GM18519 (cell line): ENCODE data around the gene PMVK.

Source experiments
- ATAC-seq: cut with Tn5 transposase; IDR thresholded peaks from one replicate; pipeline ENCODE4 v1.9.1; 2021; ENCODE audit warnings: mild to moderate bottlenecking, moderate library complexity; ENCODE audit not compliant: unreplicated experiment, low FRiP score

The PMVK gene

DNA sequence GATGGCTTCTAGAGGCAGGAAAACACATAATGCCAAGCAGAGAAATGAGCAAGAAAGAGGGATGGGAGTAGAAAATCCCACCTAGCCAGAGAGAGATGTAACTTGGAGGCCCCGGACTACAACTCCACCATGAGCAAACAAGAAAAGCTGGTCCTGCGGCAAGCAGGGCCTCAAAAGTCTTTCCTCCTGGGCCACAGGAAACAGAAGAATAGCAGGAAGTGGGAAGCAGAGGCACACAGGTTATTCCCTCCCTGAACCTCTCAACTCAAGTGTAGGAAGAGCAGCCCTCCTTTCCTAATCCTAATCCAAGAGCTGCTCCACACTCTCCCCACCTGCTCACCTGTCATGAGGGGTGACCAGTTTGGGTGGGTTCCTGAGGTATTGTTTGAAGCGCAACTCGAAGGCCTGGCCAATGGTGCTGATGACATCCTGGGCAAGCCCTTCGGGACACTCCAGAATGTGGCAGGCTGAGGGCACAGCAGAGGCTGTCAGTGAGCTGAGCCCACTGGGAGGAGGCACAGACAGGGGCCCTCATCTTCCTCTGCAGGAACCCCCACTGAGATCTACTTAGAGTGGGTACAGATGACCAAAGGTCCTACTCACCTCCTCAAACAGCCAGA is 30.9 kb upstream of the PMVK start:
- no peak for ATAC-seq

- ATAC-seq, result no peak
These were observed 29.6 kb upstream of the PMVK start for GRCh38 chr1:154966111-154966510.

GRCh38 chr1:154964359-154964758 is 27.8 kb upstream of the PMVK start:
- ATAC-seq, result no peak

DNA sequence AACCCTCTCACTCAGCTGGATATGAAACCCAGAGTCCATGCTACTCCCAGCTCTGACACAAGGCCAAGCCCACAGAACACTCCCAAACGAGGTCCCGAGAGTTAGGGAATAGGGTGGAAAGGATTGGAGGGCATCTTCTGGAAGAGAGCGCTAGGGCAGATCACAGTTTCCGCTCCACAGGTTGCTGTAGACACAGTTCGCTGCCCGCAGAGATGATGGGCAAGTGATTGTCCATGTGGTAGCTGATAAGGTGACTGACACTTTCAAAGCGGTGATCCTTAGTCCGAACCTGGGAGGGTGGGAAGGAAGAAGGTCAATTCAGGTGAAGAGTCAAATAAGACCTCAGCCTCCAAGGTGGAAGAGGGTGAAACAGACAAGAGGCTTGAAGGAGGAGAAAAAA is 27.1 kb upstream of the PMVK start:
- no peak for ATAC-seq

DNA sequence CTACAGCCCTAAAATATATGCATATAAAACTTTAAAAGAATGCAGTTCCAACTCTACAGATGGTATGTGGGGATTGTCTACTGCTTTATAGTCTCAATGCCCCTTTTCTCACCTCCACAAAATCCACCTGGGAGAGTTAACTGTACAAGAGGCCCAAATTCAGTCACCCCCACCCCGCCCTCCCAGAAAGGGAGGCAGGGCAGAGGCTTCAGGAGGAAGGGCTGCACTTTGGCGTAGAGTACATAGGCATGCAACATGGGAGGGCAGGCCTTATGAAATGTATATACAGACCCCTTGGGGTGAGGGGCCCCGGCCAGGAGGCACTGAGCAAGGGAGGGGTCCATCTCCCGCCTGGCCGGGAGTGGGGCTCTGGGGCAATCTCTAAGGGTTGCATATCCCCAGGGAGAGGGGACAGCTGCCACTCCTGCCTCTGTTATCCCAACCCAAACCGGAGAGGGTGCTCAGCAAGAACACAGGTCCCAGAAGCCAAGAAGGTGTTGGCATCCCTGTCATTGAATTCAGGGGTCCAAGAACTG is 26.3 kb upstream of the PMVK start:
- no peak for ATAC-seq

- peak; percentile 17 for ATAC-seq
These were observed 25.7 kb upstream of the PMVK start for GRCh38 chr1:154962156-154962749.

- ATAC-seq, result peak; percentile 40
These were observed 25.0 kb upstream of the PMVK start, which contains the start of gene PYGO2 for GRCh38 chr1:154961207-154962155. TSS of gene PYGO2 (minus strand) at chr1:154961782. CDS start at chr1:154961576, 206 bp downstream.

DNA sequence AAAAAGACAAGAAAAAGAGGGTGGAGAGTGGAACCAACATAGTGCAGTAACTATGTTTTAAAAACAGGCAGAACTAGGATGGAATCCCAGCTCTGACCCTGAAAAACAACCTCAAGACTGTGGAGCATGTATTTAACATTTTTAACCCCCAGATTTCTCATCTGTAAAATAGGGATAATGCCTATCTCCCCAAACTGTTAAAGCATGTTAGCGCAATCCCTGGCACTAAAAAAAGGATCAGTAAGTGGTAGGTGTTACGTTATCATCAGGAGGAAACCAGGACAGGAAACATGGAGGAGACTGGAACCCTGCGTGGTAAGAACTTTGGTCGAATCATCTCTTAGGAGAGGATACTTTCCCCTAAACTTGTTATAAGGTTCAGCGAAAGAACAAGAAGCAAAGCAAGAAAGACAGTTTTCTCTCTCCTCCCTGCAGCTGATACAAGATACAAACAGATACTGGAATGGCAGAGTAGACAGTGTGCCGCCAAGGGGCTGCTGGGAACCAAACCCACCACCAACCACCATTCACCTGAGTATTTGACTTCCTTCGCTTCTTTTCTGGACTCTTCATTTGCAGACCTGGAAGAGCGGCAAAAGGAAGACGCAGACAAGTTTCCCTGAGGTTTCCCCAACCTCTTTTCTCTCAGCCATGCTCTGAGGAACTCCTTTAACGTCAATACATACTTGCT is 24.1 kb upstream of the PMVK start:
- no peak for ATAC-seq

DNA sequence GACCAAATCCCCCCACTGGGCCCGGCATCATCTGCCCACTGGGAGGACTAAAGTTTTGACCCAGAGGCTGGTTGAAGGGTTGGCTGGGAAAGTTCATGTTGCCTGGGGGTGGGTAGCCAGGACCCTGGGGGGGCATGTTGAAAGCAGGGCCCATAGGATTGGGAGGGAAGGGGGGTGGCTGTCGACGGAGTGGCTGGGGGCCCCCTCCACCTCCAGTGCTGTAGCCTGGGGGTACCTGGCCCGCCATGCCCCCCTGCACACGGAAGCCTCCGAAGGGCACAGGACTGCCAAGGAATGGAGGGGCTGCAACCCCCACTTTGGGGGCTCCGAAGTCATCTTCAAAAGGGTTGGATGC is 22.9 kb upstream of the PMVK start:
- no peak for ATAC-seq

- no peak for ATAC-seq
These were observed 22.3 kb upstream of the PMVK start for GRCh38 chr1:154958681-154959425.

- ATAC-seq, result no peak
These were observed 21.5 kb upstream of the PMVK start for GRCh38 chr1:154958036-154958435.

DNA sequence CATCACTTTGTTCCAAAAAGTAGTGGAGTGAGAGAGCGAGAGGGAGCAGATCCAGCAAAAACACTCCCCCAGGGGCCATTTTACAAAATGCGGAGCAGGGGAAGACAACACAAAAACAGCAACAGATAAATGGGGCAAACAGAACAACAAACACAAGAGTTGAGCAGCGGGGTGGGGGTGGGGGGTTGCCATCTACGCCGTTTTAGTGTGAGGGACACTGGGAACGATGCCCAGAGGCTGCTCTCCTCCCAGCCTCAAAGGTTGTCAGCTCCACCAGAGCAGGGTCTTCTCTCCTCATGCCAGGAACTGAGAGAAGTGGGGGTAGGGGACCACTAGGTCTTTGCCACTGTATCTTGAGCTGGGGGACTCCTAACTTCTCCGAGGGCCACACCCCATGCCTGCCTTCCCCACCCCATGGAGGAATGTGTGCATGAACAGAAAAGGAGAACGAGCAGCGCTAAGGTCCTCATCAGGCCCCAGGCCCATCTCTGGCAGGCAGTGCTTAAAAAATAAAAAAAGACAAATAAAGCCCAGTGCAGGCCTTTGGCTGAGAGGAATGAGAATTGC is 20.7 kb upstream of the PMVK start:
- no peak for ATAC-seq

- ATAC-seq, result no peak
These were observed 20.0 kb upstream of the PMVK start for GRCh38 chr1:154956544-154956941.

DNA sequence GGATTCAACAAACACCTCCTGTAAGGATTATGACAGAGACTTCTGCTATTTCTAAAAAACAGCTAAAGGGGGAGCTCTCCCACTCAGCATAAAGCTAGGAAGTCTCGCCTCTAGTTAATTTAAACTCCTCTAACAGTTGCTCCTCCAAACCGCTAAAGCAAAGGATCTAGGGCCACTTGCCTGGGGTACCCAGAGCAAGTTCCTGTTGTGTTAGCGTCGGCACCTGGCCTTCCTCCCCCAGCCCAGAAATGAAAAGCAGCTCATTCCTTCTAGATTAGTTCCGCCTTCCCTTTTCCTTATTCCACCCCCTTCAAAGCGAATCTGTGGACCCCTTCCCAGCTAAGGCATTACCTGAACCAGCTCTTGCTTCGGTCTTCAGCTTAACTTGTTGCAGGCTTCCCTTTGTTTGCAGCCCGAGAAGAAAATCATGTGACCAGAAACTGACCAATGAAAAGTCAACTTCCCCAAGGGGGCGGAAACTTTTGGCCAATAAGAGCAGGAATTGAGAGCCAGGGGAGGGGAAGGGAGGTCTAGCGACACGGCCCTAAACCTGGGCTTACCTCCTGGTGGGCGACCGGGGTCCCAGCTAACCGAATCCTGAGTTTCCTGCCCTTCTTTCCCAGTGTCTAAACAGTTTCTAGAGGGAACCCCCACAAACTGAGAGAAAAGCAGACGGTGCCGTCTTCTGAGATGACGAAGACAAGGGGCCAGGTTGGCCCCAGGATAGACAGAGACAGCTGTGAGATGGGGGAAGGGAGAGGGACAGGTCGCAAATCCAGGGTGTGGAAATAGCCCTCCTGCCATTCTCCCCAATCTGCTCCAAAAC is 19.4 kb upstream of the PMVK start, which contains the start of gene PBXIP1:
TSS of gene PBXIP1 (minus strand) at position 382 of the 826 bp plus-strand sequence. CDS start 2,378 bp downstream, outside the sequence.
- no peak for ATAC-seq

GRCh38 chr1:154955039-154955717 is 18.7 kb upstream of the PMVK start:
- ATAC-seq, result no peak

GRCh38 chr1:154954541-154954940 is 18.0 kb upstream of the PMVK start:
- no peak for ATAC-seq

GRCh38 chr1:154953611-154954038 is 17.1 kb upstream of the PMVK start:
- ATAC-seq, result no peak

DNA sequence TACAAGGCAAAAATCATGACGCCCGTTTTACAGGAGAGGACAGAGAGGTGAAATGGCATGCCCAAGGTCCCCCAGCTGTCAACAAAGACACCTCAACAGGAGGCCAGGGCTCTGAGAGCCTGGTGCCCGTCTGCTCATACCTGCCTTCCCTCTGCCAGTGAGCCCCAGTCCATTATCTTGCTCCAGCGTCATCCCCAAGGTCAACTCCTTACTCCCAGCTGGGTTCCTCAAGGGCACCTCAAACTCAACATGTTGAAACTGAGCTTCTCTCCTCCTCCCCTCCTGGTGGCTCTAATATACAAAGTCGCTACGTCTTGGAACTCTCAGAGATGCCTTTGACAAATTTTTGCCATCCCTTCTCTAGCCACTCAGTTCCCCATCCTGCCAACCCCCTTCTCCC is 16.1 kb upstream of the PMVK start:
- no peak for ATAC-seq
